Endothelial cell of umbilical vein (primary cell): Measurements from ENCODE around the gene ACAD10. TPM values are rescaled to one million over a fixed set of nuclear protein-coding genes. Genes with fewer than 3 reads are reported as not detected.

Experiments
- BruUV-seq: library from RNA; stranded (reverse); fragments of 400-500 nt; replicated peaks from 2 replicates; lab custom pipeline; 2021; lab: Mats Ljungman, UMichigan
- CTCF ChIA-PET: fragments of 300-600, 350-600 bp; sonication (Branson Sonifier 250); formaldehyde crosslinking; loops from one replicate; lab custom pipeline; 2021; ENCODE audit warnings: antibody characterized with exemption, inconsistent platforms; lab: Charles Lee
- POLR2A ChIA-PET: fragments of 300-600, 350-600 bp; sonication (Branson Sonifier 250); formaldehyde crosslinking; loops from one replicate; lab custom pipeline; 2021; ENCODE audit warnings: antibody characterized with exemption, inconsistent platforms; lab: Charles Lee
- DNase-seq: peaks from one replicate; pipeline ENCODE4 v3.0.0-alpha.2; 2011; ENCODE audit warnings: low read depth, low spot score
- FAIRE-seq: peaks from 2 replicates; lab custom pipeline; 2011; peaks lifted over from hg19 to GRCh38; lab: Jason Lieb, UNC
- H2AFZ ChIP-seq: 2 replicates; pipeline ENCODE4 v1.6.0; 2012; ENCODE audit warnings: low read depth, low read length, control low read depth, inconsistent platforms
- H3K27ac ChIP-seq: 2 replicates; pipeline ENCODE4 v1.5.1; 2011; ENCODE audit warnings: low read depth, mild to moderate bottlenecking, control low read depth, low read length, moderate library complexity; ENCODE audit not compliant: insufficient read depth
- H3K27me3 ChIP-seq, 2 experiments: 2 replicates each; pipeline versions ENCODE4 v1.6.0 to v1.6.1; 2011; ENCODE audit warnings: low read length in 2 of 2, mixed read lengths in 1 of 2; ENCODE audit not compliant: control insufficient read depth in 2 of 2, insufficient read depth in 2 of 2
- H3K36me3 ChIP-seq, 2 experiments: 2 replicates in 1 of 2; 3 replicates in 1 of 2; pipeline ENCODE4 v1.5.1; 2011; ENCODE audit warnings: low read length in 2 of 2, mild to moderate bottlenecking in 1 of 2, moderate library complexity in 1 of 2; ENCODE audit not compliant: control insufficient read depth in 2 of 2, insufficient read depth in 2 of 2; ENCODE audit errors: extremely low read depth in 1 of 2
- H3K4me1 ChIP-seq: 3 replicates; pipeline ENCODE4 v1.5.1; 2011; ENCODE audit warnings: mild to moderate bottlenecking, low read length; ENCODE audit not compliant: control insufficient read depth, insufficient read depth; ENCODE audit errors: extremely low read depth
- H3K4me2 ChIP-seq: 2 replicates; pipeline ENCODE4 v1.6.1; 2011; ENCODE audit warnings: low read length, control low read depth, mixed read lengths; ENCODE audit not compliant: insufficient read depth
- H3K4me3 ChIP-seq, 3 experiments: fragments of 200-600 bp in 1 of 3; sonication (generic), shearing (Covaris generic) in 1 of 3; replicated peaks in 1 of 3; 2 replicates each; pipeline ENCODE4 v1.5.1; 2011 to 2016; ENCODE audit warnings: control low read depth in 3 of 3, low read length in 3 of 3, mild to moderate bottlenecking in 2 of 3, inconsistent platforms in 1 of 3, low read depth in 1 of 3, moderate library complexity in 1 of 3; ENCODE audit not compliant: insufficient read depth in 1 of 3
- H3K79me2 ChIP-seq: 2 replicates; pipeline ENCODE4 v1.6.0; 2012; ENCODE audit warnings: low read length, inconsistent platforms; ENCODE audit not compliant: control insufficient read depth, insufficient read depth
- H3K9ac ChIP-seq: replicated peaks from 2 replicates; pipeline ENCODE3; 2011; ENCODE audit warnings: low read length, control low read depth; ENCODE audit not compliant: insufficient read depth; ENCODE audit errors: extremely low read depth
- H3K9me1 ChIP-seq: replicated peaks from 3 replicates; pipeline ENCODE4 v1.6.0; 2011; ENCODE audit warnings: mild to moderate bottlenecking, low read length; ENCODE audit not compliant: control insufficient read depth, insufficient read depth; ENCODE audit errors: extremely low read depth
- H3K9me3 ChIP-seq: replicated peaks from 2 replicates; pipeline ENCODE4 v1.5.1; 2012; ENCODE audit warnings: low read length, inconsistent platforms; ENCODE audit not compliant: control insufficient read depth, insufficient read depth
- H4K20me1 ChIP-seq: replicated peaks from 2 replicates; pipeline ENCODE3; 2011; ENCODE audit warnings: mild to moderate bottlenecking, low read length; ENCODE audit not compliant: control insufficient read depth, insufficient read depth; ENCODE audit errors: extremely low read depth
- EZH2 ChIP-seq: IDR thresholded peaks from 2 replicates; pipeline ENCODE4 v1.6.1; 2012; ENCODE audit warnings: borderline replicate concordance, low read depth, mild to moderate bottlenecking, moderate library complexity, low read length, inconsistent platforms; ENCODE audit not compliant: severe bottlenecking
- GATA2 ChIP-seq: IDR thresholded peaks from 2 replicates; pipeline ENCODE4 v1.7.0; 2011; ENCODE audit warnings: low read depth, mild to moderate bottlenecking, moderate library complexity, mixed read lengths, low read length; ENCODE audit not compliant: insufficient read length, insufficient read depth
- JUN ChIP-seq: IDR thresholded peaks from 2 replicates; pipeline ENCODE4 v1.6.1; 2011; ENCODE audit warnings: borderline replicate concordance, low read depth; ENCODE audit not compliant: insufficient read length, insufficient read depth
- MYC ChIP-seq: IDR thresholded peaks from one replicate; pipeline ENCODE4 v1.6.1; 2011; ENCODE audit warnings: mild to moderate bottlenecking, low read depth, low read length
- POLR2A ChIP-seq: IDR thresholded peaks from 2 replicates; pipeline ENCODE4 v1.6.1; 2012; ENCODE audit warnings: low read depth, mild to moderate bottlenecking, control low read depth, low read length
- POLR2AphosphoS5 ChIP-seq: IDR thresholded peaks from 2 replicates; pipeline ENCODE4 v1.6.1; 2012; ENCODE audit warnings: low read depth, mild to moderate bottlenecking, control low read depth, low read length, moderate library complexity; ENCODE audit not compliant: insufficient read depth
- dilution Hi-C: fragments of 300-500 bp; cut with MboI; formaldehyde crosslinking; loops from one replicate; pipeline ENCODE4 v1.15.0; 2019; ENCODE audit warnings: low sequenced_read_pairs; ENCODE audit not compliant: extremely low pct_ligation_motif_present
- intact Hi-C: fragments of 100-400 bp; cut with micrococcal nuclease; formaldehyde crosslinking; loops from one replicate; pipeline ENCODE4 v1.10.0; 2022
- polyA plus RNA-seq, 4 experiments: library from polyadenylated mRNA; depleted of rRNA in 3 of 4; stranded (reverse) in 3 of 4; unstranded in 1 of 4; fragments of >200 nt; gene quantifications; 2 replicates each; pipeline versions ENCODE4 v1.2.1 to v1.2.3, GENCODE V29; 2011 to 2012; ENCODE audit warnings: missing spikeins in 1 of 4
- total RNA-seq: library from RNA; stranded (reverse); gene quantifications from 2 replicates; pipeline ENCODE4 v1.2.3, GENCODE V29; 2021
- TF ChIP-seq, protein P1 (sequence below): IDR thresholded peaks from 2 replicates; pipeline ENCODE4 v1.6.1; 2011; ENCODE audit not compliant: insufficient read depth, insufficient read length
- TF ChIP-seq, protein P2 (sequence below), 2 donors: IDR thresholded peaks; 1 replicate in 1 of 2; 2 replicates in 1 of 2; pipeline ENCODE4 v1.5.1; 2011; ENCODE audit warnings: low read length in 2 of 2, mild to moderate bottlenecking in 2 of 2, moderate library complexity in 2 of 2, control low read depth in 1 of 2, inconsistent platforms in 1 of 2, low read depth in 1 of 2; ENCODE audit not compliant: insufficient read depth in 1 of 2; ENCODE audit errors: extremely low read depth in 1 of 2

ACAD10 gene
- total and polyA plus RNA-seq, 2 donors (not counting 3 experiments of a cell fraction or from before 2014, with no cell fraction given), result 15.2 to 16.3 TPM

DNA sequence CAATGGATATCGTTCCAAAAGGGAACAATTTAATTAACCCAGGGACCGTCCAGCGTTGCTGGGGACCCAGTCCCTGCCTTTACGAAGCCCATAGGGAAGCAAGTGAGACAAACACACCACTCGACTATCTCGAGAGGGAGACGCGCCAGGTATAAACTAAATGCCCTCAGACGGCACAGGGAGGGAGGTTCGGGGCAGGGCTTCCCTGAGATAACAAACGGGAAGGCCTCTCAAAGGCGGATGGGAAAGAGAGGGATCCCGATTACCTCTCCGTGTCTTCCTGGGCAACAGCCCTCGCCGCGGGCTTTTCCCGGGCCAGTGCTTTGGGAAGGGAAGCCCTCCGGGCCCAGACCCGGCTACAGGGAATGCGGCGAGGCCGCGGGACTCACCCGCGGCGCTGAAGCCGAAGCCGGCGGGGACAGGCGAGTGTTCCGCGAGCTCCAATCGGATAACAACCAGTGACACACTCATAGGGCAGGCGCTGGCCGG lies 487 bp upstream of the ACAD10 start:
- intact Hi-C loops, result loop anchor here (5.0 kb wide), 2 partner anchors 288 to 327 kb away; partner anchors contain the start of genes ERP29 and TMEM116
- CTCF ChIA-PET, result interaction anchor here (0.7 to 2.6 kb wide), 7 partner anchors 8 to 288 kb away, joined by 3 to 28 read pairs (median 4); no protein-coding TSS in a partner anchor
- H3K79me2 ChIP-seq, result peaks cover 27% of the 10 kb centered on the region

More for the DNA sequence above, 487 bp upstream of the ACAD10 start:
- H3K9ac ChIP-seq, result peak overlapping the region; percentile 91
- peak overlapping the region; percentile 28 for H3K27ac ChIP-seq
- peak overlapping the region; percentile 47 to 85 (median 74) for H3K4me3 ChIP-seq
- H3K27me3 ChIP-seq, result no peaks in the 10 kb centered on the region
- TSS peak; percentile 67 for BruUV-seq
- TF ChIP-seq POLR2A (no peak), POLR2AphosphoS5 (no peak), JUN (no peak), EZH2 (no peak), MYC (no peak), GATA2 (no peak)
- TF ChIP-seq, protein P1, sequence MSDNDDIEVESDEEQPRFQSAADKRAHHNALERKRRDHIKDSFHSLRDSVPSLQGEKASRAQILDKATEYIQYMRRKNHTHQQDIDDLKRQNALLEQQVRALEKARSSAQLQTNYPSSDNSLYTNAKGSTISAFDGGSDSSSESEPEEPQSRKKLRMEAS, result no peak
- TF ChIP-seq, protein P2, sequence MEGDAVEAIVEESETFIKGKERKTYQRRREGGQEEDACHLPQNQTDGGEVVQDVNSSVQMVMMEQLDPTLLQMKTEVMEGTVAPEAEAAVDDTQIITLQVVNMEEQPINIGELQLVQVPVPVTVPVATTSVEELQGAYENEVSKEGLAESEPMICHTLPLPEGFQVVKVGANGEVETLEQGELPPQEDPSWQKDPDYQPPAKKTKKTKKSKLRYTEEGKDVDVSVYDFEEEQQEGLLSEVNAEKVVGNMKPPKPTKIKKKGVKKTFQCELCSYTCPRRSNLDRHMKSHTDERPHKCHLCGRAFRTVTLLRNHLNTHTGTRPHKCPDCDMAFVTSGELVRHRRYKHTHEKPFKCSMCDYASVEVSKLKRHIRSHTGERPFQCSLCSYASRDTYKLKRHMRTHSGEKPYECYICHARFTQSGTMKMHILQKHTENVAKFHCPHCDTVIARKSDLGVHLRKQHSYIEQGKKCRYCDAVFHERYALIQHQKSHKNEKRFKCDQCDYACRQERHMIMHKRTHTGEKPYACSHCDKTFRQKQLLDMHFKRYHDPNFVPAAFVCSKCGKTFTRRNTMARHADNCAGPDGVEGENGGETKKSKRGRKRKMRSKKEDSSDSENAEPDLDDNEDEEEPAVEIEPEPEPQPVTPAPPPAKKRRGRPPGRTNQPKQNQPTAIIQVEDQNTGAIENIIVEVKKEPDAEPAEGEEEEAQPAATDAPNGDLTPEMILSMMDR (IDR thresholded peaks at IDR 0.05; ENCODE audit: extremely low read depth in 1 of 2, insufficient read depth in 1 of 2, low read depth in 1 of 2, low read length in 2 of 2), result no peak
- POLR2A ChIA-PET, result interaction anchor here (0.5 kb wide), 1 partner anchor 15 kb away, joined by 5 read pairs; no protein-coding TSS in a partner anchor
- peaks cover 3 to 11% of the 10 kb centered on the region in 2 experiments for H3K36me3 ChIP-seq
- H3K9me3 ChIP-seq, result no peaks in the 10 kb centered on the region
- peak overlapping the region; percentile 77 for H2AFZ ChIP-seq
- peak; percentile 66 for FAIRE-seq
- no peaks in the 10 kb centered on the region for H4K20me1 ChIP-seq
- H3K9me1 ChIP-seq, result no peaks in the 10 kb centered on the region
- dilution Hi-C loops, result loop anchor here (25.0 kb wide), 1 partner anchor 127 kb away; no protein-coding TSS in a partner anchor
- H3K4me1 ChIP-seq, result peaks cover 19% of the 10 kb centered on the region
- peak overlapping the region; percentile 99 for H3K4me2 ChIP-seq
- no peak for DNase-seq
